GM12892 (cell line): ENCODE measurements around the gene OR4F15. TPM values are rescaled to one million over a fixed set of nuclear protein-coding genes. Genes with fewer than 3 reads are reported as not detected.
"Not testable (repeated sequence)": the region's sequence is repeated elsewhere in the genome, so short reads cannot be mapped to it uniquely, and the experiment has no call there.

Source experiments
- DNase-seq: peaks from one replicate; pipeline ENCODE4 v3.0.0; 2011; ENCODE audit not compliant: insufficient read length
- FAIRE-seq: peaks from 2 replicates; lab custom pipeline; 2011; peaks lifted over from hg19 to GRCh38; lab: Jason Lieb, UNC
- POLR2A ChIP-seq: IDR thresholded peaks from 2 replicates; pipeline ENCODE4 v1.6.1; 2011; ENCODE audit warnings: low read depth, low read length, control low read depth
- POLR2AphosphoS5 ChIP-seq: IDR thresholded peaks from 2 replicates; pipeline ENCODE4 v1.6.1; 2011; ENCODE audit warnings: low read depth, low read length, control low read depth
- TAF1 ChIP-seq: IDR thresholded peaks from 2 replicates; pipeline ENCODE4 v1.6.1; 2011; ENCODE audit warnings: low read depth, mild to moderate bottlenecking, control low read depth, low read length, borderline replicate concordance
- polyA plus RNA-seq: library from polyadenylated mRNA; unstranded; fragments of >200 nt; gene quantifications from one replicate; pipeline ENCODE4 v1.2.1, GENCODE V29; 2012; ENCODE audit warnings: missing spikeins, inconsistent platforms; ENCODE audit not compliant: missing spikeins

OR4F15 gene, protein sequence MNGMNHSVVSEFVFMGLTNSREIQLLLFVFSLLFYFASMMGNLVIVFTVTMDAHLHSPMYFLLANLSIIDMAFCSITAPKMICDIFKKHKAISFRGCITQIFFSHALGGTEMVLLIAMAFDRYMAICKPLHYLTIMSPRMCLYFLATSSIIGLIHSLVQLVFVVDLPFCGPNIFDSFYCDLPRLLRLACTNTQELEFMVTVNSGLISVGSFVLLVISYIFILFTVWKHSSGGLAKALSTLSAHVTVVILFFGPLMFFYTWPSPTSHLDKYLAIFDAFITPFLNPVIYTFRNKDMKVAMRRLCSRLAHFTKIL
- polyA plus RNA-seq, result not detected

DNA sequence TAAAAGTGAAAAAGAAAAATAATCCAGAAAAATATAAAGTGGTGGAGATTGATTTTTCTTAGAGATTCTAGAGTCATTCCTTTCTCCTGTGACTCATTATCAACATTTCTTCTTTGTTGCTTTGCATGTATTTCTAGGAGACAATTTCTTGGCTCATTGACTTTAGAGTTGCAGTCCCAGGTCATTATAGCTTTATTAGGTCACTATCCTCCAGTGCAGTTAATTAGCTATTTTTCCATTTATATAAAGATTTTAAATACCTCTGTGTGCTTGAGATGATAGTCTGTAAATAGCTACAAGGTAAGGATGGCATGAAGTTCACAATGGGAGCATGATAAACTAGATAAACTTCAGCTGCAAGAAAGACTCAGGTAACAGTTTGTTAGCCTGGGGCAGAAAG lies at the start of gene OR4F15:
Gene OR4F15 (plus strand): TSS at position 301 of the 400 bp plus-strand sequence. CDS start 5,985 bp downstream, outside the sequence.
- DNase-seq, result no peak
- no peak for TF ChIP-seq POLR2AphosphoS5
- TF ChIP-seq POLR2A, result no peak
- no peak for TF ChIP-seq TAF1
- no peak for FAIRE-seq

DNA sequence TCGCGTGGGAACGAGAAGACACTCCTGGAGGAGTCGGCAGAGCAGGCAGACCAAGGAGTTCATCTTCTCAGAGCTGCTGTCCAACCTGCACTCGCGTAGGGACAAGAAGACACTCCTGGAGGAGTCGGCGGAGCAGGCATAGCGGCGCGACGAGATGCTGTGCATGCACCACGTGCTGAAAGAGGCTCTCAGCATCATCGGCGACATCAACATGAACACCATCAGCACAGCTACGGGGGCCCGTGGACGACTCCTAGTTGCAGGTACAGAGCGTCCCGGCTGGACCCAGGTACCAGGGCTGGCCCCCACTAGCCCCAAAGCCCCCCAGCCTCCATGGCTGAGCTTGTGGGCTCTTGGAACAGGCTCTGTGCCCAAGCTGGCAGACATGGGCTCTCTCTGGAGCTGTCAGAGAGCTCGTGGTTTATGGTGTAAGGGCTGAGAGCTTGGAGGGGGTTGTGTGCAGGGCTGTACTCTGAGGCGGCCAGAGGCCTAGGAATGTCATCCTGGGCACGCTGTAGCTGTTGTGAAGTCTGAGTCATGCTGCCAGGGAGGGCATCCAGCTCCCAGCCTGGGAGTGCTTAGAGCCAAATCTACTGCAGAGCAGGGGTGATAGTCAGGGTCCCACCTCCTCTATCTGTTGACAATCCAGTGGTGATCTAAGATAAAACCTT lies 47.2 kb upstream of the OR4F15 start:
- not testable (repeated sequence) for FAIRE-seq, DNase-seq

DNA sequence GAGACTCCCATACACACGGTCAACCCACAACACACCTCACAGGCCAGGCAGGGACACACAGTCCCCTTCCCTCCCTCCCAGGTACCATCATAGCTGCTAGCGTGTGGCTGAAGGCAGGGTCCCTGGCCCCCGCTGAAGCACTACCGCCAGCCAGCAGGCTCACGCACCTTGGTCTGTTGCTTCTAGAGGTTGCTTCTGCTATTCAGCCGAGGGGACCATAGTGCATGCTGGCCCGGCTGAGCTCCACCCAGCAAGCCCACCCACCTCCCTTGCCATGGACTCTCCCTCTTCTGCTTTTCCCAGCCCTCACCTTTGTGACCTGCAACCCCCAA lies 46.7 kb upstream of the OR4F15 start:
- not testable (repeated sequence) for FAIRE-seq, DNase-seq

DNA sequence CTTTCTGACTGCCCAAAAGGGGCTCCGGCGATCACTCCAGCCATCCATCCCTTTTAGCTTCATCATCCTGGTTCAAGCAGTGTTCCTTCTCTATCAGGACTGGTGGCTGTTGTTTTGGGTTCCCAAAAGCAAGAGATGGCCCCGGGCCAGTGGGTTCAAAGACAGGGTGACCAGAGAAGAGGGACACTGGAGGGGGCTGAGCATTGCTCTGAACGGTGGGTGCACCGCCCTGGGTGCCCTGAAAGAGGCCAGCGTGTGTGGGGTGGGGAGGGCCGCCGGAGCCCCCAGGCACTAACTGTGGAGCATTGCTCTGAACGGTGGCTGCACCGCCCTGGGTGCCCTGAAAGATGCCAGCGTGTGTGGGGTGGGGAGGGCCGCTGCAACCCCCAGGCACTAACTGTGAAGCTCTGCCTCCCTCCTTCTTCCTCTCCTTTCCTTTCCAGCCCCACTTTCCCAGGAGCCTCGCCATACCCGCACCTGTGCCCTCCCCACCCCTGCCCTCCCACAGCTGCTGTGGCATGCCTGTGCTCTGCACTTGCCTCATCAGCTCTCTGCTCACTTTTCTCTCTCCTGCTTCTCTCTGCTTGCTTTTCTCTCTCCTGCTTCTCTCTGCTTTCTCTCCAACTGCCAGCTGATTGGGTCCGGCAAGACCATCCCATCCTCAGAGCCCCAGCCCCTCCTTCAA lies 46.1 kb upstream of the OR4F15 start:
- FAIRE-seq, result no peak
- TF ChIP-seq TAF1 (no peak), POLR2A (no peak), POLR2AphosphoS5 (no peak)
- no peak for DNase-seq

DNA sequence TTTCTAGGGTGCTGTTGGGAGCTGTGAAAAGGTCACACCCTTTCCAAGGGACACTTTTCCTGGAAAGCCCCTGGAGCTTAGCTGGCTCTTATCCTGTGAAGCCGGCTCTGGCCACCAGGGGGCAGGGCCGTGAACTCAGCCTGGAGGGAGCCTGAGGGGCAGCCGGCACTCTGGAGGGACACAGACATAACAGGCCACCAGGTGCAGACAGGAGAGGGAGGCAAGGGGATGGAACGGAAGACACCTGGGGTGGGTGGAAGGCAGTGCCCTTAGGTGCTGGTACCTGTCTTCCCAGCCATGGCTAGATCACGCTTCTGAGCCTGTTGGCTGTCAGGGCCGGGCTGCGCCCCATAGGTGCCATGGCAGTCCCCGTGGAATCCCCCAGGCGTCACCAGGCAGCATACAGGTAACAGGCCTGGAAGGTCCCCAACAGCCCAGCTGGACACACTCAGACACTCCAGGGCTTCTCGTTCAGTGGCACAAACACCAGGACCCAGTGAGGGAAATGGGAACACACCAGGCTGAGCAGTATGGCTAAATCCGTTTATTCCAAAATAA lies 44.8 kb upstream of the OR4F15 start:
- not testable (repeated sequence) for DNase-seq
- FAIRE-seq, result peak; percentile 53

DNA sequence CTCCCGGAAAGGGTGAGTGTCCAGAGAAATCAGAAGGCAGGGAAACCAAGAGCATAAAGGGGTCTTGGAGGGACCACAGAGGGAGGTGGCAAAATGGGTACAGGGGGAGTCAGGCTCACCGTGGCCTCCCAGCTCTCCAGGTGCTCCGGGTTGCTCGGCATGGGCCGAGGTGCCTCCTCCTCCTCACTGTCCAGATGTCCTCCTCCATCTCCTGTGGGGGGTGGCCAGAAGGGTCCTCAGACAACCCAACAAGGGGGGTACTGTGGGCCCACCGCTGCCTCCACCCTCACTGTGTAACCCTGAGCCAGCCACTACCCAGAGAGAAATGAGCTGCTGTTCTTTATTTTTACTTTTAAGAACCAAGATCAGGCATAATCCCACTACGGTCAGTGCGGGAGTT lies 39.1 kb upstream of the OR4F15 start:
- DNase-seq (no peak), FAIRE-seq (no peak)
- no peak for TF ChIP-seq POLR2AphosphoS5
- TF ChIP-seq TAF1, result no peak
- TF ChIP-seq POLR2A, result no peak

DNA sequence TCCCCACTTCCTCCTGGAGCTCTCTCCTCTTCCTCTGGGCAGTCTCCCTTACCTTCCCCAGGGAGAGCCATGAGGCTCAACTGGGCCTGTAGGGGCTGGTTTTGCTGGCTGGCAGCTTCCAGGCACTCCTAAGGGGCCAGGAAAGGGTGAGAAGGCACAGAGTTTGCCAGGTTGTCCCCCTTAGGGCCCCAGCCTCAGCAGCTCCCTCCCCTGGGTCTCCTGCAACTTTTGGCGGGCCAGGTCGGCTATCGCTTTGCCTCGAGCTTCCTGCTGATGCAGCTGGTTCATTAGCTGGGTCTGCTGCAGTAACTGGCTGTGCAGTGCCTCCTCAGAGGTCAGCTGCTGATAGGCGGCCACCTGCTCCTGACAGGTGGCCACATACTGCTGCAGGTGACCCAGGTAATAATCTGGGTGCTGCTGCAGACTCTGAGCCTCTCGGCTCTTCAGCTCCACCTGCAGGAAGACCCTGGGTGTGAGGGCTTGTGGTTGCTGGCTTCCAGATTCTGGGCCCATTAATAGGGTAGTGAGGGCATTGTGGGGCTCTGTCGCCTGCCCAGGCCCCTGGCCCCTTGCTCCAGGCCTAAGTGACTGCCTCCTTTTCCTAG lies 38.4 kb upstream of the OR4F15 start:
- no peak for DNase-seq
- no peak for FAIRE-seq
- TF ChIP-seq POLR2A (no peak), TAF1 (no peak), POLR2AphosphoS5 (no peak)

DNA sequence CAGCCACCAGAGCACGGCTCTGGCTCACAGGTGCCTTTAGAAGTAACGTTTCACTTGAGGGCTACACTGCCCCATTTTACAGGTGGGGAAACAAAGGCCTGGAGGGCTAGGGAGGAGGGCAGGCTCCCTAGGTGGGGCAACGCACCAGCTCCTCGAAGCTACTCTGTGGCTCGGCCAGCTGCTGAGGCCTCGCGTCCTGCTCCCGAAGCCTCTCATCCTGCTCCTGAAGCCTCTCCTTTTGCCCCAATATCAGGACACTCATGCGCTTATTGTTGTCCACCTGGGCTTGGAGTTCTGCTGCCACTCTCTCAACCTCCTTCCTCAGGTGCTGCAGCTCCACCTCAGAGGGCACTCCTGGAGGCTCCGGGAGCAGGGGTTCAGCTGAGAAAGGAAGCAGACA lies 36.9 kb upstream of the OR4F15 start:
- FAIRE-seq, result no peak

DNA sequence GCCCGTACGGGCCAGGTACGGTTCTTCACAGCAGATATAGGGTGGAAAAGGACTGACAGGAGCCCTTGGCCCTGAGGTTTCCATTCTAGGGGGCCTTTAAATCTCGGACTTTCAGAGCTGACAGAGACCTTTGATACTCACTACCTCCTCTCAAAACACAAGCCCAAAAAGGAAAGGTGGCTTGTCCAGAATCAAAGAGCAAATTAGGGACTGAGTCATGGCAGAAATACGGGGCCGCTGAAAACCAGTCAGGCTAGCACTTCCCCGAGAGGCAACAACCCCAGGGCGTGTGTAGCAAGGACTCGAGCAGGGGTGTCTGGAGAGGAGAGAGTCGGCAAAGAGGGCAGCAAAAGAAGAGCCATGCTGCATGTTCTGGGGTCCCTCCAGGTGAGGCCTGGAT lies 33.4 kb upstream of the OR4F15 start:
- FAIRE-seq, DNase-seq: not testable (repeated sequence)

More for the DNA sequence above, 36.9 kb upstream of the OR4F15 start:
- no peak for DNase-seq
- no peak for TF ChIP-seq POLR2A
- no peak for TF ChIP-seq POLR2AphosphoS5
- no peak for TF ChIP-seq TAF1

DNA sequence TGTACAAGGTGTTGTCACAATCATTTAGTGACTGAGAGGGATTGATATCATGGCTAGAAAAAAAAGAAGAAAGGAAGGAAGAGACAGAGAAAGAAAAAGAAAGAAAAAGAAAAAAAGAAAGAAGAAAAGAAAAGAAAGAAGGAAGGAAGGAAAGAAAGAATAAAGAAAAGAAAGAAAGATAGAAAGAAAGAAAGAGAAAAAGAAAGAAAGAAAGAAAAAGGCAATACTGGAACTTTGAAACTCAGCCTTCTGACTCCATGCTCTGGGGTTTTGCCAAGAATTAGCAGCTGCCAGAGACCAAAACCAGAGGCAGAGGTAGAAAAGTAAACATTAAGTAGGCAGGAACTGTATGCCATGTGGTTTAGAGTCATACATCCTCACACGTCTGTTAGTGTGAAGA lies 31.8 kb upstream of the OR4F15 start:
- FAIRE-seq, DNase-seq: not testable (repeated sequence)

DNA sequence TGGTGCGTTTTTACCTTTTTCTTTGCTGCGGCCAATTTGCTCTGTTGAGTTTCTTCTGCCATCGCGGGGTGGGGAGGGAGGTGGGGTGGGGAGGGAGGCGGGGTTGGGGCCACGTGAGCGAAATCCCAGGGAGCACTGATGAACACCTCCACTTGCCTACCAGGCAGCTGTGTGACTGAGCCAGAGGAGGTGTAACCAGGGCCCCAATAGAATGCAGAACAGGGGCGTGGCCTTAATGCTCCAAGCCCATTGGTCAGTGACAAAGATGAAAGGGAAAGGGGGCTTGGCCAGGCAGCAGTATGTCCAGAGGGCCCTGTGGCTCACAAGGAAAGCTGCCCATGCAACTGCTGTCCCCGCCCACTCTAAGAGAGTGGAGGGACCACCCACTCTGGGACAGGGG lies 30.1 kb upstream of the OR4F15 start:
- no peak for FAIRE-seq
- DNase-seq, result no peak
- TF ChIP-seq POLR2AphosphoS5, result no peak
- TF ChIP-seq POLR2A, result no peak
- no peak for TF ChIP-seq TAF1

DNA sequence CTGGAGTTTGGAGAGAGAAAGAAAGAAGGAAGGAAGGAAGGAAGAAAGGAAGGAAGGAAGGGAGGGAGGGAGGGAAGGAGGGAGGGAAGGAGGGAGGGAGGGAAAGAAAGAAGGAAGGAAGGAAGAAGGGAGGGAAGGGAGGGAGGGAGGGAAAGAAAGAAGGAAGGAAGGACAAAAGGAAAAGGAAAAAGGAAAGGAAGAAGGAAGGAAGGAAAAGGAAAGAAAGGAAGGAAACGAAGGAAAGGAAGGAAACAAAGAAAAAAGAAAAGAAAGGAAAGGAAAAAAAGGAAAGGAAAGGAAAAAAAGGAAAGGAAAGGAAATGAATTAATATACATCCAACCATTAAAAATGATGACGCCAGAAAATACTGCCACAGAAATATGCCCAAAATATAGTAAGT lies 27.4 kb upstream of the OR4F15 start:
- FAIRE-seq (no peak), DNase-seq (no peak)
- no peak for TF ChIP-seq POLR2A
- no peak for TF ChIP-seq POLR2AphosphoS5
- TF ChIP-seq TAF1, result no peak

DNA sequence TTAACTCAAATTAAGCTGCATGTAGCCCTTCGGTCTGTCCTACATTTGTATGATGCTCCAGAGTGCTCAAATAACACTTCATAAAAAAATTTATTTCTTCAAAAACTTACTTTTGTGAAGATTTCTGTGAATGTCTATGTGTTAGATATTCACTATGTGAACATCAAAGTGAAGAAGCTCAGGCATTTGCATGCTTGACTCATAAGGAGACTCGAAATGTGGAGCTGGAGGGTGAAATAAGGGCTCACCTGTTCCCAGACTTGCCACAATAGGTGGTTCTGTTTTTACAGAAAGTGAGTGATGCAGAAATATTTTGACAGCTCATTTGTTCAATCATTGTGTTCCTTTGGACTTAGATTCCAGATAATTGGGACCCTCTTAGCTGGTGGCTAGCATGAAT lies 25.6 kb upstream of the OR4F15 start:
- FAIRE-seq, result not testable (repeated sequence)

DNA sequence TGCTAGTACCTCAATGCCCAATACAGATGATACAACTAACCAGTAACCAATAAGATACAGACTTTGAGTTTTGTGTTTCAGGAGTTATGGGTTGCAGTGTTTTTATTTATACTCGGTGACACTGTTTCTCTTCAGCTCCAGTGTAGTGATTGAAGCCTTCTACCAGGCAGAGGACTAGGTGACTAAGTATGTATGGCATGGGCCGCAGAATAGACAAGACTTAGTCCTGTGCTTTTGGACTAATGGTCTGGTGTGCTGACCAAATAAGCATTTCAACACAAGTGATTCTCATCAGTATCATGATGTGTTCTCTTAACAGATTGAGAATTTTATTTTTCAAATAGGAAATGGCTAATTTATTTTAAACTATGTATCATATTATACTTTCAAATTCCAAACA lies 24.0 kb upstream of the OR4F15 start:
- not testable (repeated sequence) for FAIRE-seq, DNase-seq

More for the DNA sequence above, 25.6 kb upstream of the OR4F15 start:
- DNase-seq, result not testable (repeated sequence)

DNA sequence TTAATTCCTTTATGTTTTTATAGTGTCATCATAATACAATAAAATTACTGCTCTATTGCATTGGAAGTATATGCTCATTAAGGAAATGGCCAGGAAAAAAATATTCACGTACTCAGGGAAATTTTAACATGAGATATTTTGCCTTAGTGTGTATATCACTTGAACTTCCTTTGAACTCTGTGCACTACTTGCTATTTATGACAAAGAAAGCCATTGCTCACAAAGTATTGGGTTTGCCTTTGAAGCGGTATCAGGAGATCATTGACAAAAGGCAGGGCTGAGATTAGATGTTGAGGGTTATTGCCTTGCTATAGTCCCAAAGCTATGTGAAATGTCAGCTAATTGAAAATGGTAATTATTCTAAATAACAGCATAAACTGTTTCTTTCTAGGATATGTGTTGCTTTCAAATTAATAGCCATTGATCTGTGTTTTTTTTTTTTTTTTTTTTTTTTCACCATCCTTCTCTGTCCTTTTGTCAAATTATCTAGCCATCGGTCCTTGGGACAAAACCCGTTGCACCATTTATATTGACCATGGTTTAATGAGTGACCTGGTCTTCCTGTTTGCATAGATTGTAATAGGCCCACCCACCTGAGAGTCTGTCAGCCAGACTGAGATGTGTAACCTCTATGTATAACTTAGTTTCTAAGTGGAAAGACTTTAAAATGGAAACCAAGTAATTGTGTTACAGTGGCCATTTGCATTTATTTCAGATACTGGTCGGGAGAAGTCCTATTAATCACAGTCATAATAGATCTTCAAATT lies 23.3 kb upstream of the OR4F15 start:
- not testable (repeated sequence) for DNase-seq, FAIRE-seq

DNA sequence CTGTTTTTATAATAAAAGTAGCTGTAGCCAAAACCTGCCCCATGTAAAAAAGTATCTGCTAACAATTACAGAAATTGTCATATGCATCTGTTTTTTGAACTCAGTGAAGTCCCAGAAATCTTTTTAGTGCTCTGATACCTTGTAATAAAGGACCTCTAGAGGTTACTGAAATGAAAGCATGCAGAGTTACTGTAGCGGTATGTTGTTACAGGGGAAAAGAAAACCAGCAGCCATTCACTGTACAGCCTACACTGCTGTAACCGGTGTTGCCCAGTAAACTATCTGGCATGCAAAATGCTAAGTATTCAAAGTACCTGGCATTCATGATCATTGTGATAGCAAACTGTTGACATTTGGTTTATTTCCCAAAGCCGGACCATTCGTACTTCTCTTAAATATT lies 21.3 kb upstream of the OR4F15 start:
- not testable (repeated sequence) for FAIRE-seq

DNA sequence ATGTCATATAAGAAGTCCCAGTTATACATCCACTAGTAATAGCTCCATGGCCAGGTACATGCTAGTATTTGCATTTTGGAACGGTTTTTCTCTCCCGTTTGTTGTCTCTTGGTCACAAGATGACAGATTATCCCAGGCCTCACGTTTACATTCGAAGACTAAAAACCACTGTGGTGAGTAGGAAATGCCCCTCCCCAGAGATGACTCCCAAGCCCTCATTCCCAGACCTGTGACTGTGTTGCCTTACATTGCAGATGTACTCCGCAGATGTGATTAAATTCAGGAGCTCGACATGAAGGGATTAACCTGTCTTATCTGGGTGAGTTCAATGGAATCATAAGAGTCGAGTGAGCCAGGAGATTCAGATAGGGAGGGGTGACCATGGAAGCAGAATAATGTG lies 18.0 kb upstream of the OR4F15 start:
- not testable (repeated sequence) for DNase-seq, FAIRE-seq

More for the DNA sequence above, 21.3 kb upstream of the OR4F15 start:
- not testable (repeated sequence) for DNase-seq
